NCI-H2171 (cell line): ENCODE results near the gene CPSF6.
A peak's percentile ranks its signal among the peaks of the same experiment; 100 is the strongest.
"Not testable (repeated sequence)": the region's sequence is repeated elsewhere in the genome, so short reads cannot be mapped to it uniquely, and the experiment has no call there.

Experiments used
- DNase-seq: peaks from one replicate; lab custom pipeline; 2025; lab: John Stamatoyannopoulos, UW

The CPSF6 gene

DNA sequence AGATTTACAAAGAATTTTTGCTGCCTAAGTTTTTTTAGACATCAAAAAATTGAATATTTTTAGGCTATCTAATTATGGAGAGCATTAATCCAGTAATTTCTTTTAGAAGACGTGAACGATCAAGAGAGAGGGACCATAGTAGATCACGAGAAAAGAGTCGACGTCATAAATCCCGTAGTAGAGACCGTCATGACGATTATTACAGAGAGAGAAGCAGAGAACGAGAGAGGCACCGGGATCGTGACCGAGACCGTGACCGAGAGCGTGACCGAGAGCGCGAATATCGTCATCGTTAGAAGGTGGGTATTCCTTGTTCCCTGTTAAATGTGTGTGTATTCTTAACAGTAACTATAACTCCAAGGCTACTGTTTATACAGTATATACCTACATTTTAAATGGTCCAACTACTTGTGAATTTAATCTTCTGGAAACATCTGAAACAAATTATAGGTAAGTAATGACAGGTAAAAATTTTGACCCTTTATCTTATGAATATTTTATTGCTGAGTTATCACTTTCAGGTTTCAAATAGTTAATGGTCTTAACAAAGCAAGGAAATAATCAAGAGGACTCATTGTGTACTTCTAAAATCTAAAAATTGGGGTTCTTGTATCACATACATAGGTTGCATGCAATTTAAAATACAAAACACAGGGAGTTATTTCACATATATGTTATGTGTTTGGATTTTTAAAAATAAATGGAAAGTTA, 23.1 kb downstream of the CPSF6 start:
- DNase-seq = no peak

DNA sequence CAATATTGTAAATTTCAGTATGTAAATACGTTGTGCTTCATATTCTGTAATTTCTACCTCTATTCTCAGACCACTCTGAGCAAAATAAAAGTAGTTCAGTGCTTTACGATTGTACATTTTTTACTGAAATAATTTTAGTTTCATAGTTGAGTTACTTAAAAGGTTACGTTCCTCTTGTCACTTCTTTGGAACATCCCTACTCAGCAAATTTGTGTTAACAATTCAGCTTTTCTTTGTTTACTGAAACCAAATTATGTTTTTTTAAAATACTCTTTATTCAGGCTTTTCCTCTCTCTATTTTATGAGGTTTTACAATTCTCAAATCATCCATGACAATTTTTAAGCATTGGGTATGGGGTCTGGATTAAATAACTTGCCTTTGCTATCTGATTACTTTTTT, 25.8 kb downstream of the CPSF6 start:
- no peak for DNase-seq

DNA sequence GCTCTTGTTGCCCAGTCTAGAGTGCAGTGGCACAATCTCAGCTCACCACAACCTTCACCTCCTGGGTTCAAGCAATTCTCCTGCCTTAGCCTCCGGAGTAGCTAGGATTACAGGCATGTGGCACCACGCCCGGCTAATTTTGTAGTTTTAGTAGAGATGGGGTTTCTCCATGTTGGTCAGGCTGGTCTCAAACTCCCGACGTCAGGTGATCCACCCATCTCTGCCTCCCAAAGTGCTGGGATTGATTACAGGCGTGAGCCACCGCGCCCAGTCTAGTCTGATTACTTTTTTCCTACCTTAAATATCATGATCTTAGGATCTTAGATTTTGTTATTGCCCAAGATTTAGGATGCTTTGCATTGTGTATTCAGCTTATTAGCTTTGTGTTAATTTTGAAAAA, 26.3 kb downstream of the CPSF6 start:
- not testable (repeated sequence) for DNase-seq

DNA sequence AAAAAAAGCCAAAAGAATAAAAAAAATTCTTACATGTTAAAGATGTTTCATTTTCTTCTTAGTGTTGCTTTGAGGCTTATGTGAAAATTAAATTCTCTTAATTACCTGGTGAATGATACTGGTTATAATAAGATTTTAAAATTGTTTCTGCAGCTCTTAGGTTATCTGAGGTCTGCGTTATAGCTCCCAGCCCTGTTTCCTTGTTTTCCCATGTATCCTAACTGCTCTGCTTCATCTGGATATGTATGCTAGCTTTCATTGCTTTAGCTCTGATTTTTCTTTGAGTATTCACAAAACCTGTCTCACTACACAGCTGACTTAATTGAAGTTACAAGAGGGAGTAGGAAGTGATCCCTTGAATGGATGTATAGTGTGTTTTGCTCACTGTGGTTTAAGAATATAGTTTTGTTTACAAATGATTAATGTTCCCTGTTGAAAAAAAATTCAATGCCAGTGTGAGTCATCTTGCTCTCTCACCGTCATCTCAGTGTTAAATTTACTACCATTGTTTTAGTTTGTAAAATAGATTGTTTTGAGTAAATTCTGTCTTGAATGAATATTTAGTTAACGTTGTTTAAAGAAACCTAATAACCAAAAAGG, 26.8 kb downstream of the CPSF6 start:
- no peak for DNase-seq

DNA sequence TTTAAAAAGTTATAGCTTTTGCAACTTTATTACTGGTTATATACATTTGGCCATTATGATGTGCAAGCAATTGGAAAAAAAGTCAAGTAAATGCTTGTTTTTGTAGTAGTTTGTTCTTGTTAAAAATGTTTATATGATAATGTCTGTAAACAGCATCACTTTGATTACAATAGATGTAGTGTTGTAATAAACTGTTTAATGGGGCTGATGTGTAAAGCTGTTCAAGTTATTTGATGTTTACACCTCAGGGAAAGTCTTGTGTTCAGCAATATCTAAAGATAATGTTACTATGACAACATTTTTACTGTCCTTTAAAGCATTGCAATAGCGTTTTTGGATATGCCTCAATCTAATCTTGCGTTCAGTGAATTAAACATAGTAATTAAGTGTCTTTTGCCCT, 30.4 kb downstream of the CPSF6 start:
- no peak for DNase-seq

DNA sequence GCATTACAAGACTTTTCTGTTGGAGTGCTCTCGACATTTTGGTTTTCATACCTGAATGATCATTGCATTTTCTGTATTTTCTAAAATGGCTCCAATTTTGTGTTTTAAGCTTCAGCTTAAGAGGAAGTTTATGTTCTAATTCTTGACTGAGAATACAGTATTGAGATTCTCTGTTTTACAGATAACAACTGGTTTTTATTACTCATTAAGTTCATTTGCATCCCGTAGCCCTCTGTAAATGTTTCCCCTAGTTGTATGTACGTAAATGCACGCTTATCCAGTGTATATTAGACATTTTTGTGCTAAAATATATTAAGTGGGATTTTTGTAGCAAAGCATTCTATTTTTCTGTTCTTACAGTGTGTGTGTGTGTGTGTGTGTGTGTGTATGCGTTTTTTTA, 33.1 kb downstream of the CPSF6 start:
- no peak for DNase-seq

DNA sequence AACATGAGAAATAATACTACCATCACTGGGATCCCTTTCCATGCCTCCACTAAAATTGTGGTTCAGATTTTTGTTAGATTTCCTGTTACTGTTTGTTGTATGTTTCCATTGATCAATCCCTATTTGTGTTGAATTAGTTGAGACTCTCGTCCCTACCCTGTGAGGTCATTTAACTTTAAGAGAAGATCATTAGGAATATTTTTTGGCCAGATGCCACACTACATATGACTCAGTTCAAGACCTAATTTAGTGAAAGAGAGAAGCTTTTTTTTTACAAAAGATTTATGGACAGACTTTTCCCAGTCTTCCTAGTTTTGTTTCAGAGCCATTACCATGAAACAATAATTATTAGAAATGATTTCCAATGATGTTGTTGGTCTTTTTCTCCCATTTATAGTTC, 35.5 kb downstream of the CPSF6 start:
- no peak for DNase-seq

DNA sequence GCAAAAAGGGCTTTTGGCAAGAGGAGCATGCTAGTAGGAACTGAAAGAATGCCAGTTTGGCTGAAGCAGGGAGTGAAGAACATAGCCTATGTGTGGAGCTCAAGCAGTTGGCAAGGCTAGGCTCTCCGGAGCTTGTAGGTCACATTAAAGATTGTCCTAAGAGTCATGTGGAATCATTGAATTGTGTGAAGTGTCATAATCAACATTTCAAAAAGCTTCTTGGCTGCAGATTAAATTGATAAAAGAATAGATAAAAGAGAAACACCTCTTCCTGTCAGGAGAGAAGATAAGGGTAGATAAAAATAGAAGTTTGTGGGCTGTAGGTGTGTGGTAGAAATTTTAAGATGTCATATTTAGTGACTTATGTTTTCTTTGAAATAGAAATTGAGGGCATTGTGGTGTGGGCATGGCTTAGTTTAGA, 36.1 kb downstream of the CPSF6 start:
- no peak for DNase-seq

DNA sequence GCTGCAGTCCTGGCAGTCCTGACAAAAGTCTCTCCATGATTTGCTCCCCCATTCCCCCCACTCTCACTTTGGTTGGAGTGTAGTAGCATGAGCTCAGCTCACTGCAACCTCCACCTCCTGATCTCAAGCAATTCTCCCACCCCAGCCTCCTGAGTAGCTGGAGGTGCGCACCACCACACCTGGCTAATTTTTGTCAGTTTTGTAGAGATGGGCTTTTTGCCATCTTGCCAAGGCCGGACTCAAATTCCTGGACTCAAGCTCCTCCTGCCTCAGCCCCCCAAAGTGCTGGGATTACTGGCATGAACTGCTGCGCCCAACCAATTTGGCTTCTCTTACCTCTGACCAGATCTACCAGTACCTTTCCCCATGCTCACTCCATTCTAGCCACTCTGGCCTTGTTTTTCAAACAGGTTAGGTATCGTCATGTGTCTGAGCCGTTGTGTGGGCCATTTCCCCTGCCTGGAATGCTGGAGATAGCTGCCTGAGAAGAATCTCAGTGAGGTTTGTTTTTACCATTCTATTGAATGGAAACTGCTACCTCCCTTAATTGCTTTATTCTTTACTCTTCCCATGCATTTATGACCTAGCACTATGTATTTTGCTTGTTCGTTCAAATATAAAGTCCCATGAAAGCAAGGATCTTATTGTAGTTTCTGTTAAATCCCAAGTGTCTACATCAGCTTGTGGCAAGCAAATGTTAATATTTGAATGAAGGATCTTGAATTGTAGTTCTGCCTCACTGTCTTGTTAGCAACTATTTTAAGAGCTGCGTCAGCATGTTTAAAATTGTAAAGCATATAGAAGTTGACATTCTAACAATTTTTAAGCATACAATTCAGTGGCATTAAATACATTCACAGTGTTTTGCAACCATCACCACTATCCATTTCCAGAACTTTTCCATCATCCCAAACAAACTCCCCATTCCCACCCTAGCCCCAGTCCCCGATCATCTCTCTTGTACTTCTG, 39.7 kb downstream of the CPSF6 start:
- no peak for DNase-seq

DNA sequence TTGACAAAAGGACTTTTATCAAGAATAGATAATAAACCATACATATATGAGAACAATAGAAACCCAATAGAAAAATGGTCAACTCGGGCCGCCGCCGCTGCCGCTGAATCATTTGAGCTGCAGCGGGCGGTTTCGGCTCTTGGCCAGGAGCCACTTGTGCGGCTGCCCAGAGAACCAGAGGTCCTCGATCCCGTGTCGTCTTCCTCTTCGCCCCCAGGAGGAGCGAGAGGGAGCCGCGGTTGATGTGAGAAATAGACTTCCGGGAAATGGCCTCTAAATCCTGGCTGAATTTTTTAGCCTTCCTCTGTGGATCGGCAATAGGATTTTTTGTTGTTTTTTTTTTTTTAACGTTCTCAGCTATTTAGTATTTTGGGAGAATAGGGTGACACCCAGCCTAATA, 44.8 kb downstream of the CPSF6 start:
- DNase-seq = peak; percentile 10

DNA sequence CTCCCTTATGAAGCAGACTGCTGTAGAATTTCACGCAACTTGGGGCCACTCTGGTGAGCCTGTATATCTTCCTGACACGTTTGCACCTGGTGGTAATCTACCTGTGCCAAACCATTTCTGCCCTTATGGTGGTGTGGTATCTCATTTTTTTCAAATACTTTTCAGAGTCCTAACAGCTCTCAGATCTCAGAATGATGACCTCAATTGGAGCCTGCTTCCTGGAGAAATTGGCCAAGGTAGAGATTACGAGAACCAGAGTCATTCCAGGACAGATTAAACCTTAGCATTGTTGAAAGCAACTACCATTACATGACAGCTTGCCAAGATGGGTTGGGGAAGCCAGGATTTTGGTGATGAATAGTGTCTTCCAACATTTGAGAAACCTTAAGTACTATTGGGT, 48.2 kb downstream of the CPSF6 start:
- no peak for DNase-seq

DNA sequence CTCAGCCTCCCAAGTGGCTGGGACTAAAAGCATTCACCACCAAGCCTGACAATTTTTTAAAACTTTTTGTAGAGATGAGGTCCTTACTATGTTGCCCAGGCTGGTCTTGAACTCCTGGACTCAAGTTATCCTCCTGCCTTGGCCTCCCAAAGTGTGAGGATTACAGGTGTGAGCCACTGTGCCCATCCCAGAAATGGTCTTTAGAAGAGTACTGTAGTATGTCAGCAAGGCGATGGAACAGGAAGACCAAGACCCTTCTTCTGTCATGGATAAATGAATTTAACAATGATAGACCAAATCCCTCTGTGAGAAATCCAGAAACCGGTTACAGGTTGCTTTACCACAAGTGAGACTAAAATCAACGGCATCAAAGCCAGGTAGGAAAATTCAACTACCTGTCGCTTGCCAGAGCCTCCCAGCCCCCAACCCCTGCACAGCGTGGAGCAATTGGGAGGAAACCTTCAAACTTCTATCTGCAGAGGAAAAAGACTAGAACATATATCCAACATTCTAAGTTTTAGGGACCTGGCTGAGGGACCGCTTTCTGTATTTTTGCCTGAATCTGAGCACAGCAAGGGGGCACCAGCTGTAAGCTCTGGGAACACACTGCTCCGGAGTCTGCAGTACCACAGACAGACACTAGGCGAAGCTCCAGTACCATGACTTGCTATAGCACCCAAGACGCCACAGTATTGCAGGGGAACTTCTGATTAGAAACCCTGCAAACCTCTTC, 51.3 kb downstream of the CPSF6 start:
- DNase-seq = peak; percentile 36

DNA sequence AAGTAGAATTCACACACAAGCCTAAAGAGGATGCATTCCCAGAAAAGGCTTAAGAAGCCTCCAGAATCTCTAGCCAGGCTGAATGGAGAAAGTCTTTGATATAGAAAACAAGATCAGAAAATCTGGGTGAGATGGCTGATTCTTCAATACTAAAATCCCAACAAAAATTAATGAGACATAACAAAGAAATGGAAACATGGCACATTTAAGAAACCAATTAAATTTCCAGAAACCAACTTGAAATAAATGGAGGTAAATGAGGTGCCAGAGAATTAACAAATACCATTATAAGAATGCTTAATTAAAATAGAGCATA, 51.9 kb downstream of the CPSF6 start:
- no peak for DNase-seq

DNA sequence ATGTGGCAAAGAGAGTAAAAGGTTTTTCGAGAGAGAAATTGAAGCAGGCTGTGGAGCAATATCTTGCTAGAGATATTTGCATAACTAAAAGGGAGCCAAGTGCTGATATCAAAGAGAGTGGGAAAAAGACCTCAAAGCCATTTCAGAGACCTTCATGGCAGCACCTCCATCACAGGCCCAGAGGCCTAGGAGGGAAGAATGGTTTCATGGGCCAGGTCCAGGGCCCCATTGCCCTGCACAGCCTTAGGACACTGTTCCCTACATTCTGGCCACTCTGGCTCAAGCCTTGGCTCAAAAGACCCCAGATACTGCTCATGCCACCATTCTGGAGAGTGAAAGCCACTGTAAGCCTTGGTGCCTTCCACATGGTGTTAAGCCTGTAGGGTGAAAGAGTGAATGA, 58.8 kb downstream of the CPSF6 start:
- no peak for DNase-seq

DNA sequence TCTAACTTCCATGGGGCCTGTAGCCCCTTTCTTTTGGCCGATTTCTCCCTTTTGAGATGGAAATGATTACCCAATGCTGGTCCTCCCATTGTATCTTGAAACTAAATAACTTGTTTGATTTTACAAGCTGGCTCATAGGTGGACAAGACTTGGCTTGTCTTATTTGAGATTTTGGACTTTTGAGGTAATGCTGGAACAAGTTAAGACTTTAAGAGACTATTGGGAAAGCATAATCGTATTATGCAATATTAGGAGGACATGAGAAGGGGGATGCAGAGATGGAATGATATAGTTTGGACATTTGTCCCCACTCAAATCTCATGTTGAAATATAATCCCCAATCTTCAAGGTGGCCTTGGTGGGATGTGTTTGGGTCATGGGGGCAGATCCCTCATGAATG, 59.6 kb downstream of the CPSF6 start:
- DNase-seq = no peak

DNA sequence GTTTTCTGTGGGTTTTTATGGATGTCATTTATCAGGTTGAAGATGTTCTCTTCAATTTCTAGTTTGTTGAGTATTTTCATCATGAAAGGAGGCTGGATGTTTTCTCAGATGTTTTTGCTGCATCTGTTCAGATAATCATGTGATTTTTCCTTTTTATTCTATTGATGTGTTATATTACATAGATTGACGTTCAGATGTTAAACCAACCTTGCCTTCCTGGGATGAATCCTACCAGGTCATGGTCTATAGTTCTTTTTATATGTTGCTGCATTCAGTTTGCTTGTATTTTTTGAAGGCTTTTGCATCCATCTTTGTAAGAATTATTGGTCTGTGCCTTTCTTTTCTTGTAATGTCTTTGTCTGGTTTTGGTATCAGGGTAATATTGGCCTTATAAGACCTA, 64.9 kb downstream of the CPSF6 start:
- no peak for DNase-seq

DNA sequence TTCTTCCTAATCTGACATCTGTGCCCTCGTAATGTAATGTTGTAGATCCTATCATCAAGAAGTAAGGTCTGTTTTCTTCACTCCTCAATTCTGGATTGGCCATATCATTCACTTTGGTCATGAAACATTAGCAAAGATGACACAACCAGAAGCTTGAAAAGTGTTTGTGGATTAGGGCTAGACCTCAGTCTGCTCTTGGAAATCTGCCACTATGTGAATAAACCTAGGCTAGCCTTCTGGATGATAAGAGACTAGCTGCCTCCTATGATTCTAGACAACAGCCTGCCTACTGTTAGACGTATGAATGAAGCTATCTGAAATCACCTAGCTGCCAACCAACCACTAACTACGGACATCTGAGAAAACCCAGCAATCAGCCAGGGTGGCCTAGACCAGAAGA, 70.1 kb downstream of the CPSF6 start:
- DNase-seq = no peak

DNA sequence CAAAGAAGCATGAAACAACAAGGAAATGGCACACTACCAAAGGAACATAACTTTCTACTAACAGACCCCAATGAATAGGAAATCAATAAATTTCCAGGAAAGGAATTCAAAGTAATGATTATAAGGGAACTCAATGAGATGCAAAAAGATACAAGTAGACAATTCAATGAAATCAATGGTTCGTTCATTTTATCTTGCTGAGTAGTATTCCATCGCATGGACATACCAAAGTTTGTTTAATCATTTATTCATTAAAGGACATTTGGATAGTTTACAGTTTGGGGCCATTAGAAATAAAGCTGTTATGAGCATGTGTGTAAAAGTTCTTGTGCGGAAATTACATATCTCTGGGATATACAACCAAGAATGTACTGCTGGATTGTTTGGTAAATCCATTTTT, 73.8 kb downstream of the CPSF6 start:
- no peak for DNase-seq

DNA sequence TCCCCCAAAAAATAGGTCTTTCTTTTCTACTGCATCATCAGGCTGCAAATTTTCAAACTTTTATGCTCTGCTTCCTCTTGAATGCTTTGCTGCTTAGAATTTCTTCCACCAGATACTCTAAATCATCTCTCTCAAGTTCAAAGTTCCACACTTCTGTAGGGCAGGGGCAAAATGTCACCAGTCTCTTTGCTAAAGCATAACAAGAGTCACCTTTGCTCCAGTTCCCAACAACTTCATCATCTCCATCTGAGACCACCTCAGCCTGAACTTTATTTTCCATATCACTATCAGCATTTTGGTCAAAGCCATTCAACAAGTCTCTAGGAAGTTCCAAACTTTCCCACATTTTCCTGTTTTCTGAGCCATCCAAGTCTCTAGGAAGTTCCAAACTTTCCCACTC, 77.4 kb downstream of the CPSF6 start:
- not testable (repeated sequence) for DNase-seq

DNA sequence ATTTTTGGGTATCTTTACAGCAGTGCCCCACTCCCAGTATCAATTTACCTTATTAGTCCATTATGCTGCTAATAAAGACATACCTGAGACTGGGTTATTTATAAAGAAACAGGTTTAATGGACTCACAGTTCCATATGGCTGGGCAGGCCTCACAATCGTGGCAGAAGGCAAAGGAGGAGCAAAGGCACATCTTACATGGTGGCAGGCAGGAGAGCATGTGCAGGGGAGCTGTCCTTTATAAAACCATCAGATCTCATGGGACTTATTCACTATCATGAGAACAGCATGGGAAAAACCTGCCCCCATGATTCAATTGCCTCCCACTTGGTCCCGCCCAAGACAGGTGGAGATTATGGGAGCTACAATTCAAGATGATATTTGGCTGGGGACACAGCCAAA, 77.9 kb downstream of the CPSF6 start:
- DNase-seq = not testable (repeated sequence)

DNA sequence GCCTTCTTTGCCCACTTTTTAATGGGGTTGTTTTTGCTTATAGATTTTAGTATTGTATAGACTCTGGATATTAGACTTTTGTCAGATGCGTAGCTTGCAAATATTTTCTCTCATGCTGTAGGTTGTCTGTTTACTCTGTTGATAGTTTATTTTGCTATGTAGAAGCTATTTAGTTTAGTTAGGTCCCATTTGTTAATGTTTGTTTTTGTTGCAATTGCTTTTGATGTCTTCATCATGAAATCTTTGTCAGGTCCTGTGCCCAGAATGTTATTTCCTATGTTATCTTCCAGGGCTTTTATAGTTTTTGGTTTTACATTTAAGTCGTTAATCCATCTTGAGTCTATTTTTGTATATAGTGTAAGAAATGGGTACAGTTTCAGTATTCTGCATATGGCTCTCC, 78.9 kb downstream of the CPSF6 start:
- DNase-seq = no peak

DNA sequence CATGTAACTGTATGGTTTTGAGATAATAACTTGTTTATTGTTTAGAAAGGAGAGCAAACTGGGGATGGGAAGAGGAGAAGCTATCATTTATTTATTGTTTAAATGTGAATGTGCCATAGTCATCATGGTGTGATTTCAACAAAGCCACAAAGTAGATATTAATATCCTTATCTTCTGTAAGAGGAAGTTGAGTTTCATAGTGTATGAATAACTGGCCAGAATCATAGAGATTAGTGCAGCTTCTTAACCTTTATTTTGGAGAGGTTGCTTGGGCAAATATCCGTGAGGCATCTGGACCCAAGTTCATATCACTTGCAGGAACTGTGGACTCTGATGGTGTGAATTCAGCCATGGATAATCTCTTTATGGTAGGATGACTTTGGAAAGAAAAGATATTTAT, 82.0 kb downstream of the CPSF6 start:
- DNase-seq = no peak
